Osteocyte (in vitro differentiated cells): ENCODE results near the gene ZNF318. TPM values are rescaled to one million over a fixed set of nuclear protein-coding genes. Genes with fewer than 3 reads are reported as not detected.

ENCODE experiments used
- DNase-seq: peaks from one replicate; pipeline ENCODE4 v3.0.0; 2021; ENCODE audit warnings: mixed read lengths; ENCODE audit not compliant: unreplicated experiment; ENCODE audit errors: extremely low spot score
- H3K27ac Mint-ChIP-seq: one replicate; pipeline ENCODE4 v1.8.0; 2021; ENCODE audit warnings: mild to moderate bottlenecking, mixed read lengths; ENCODE audit not compliant: unreplicated experiment
- H3K27me3 Mint-ChIP-seq: one replicate; pipeline ENCODE4 v1.8.0; 2021; ENCODE audit warnings: mixed read lengths; ENCODE audit not compliant: unreplicated experiment
- H3K36me3 Mint-ChIP-seq: one replicate; pipeline ENCODE4 v1.8.0; 2021; ENCODE audit warnings: mixed read lengths; ENCODE audit not compliant: unreplicated experiment
- H3K4me1 Mint-ChIP-seq: one replicate; pipeline ENCODE4 v1.8.0; 2021; ENCODE audit warnings: mixed read lengths; ENCODE audit not compliant: unreplicated experiment
- H3K4me3 Mint-ChIP-seq: one replicate; pipeline ENCODE4 v1.8.0; 2021; ENCODE audit warnings: mild to moderate bottlenecking, moderate library complexity, mixed read lengths; ENCODE audit not compliant: unreplicated experiment
- H3K9me3 Mint-ChIP-seq: one replicate; pipeline ENCODE4 v1.8.0; 2021; ENCODE audit warnings: mixed read lengths; ENCODE audit not compliant: unreplicated experiment
- CTCF ChIP-seq: fragments of 200-600 bp; sonication (generic); IDR thresholded peaks from 2 replicates; pipeline ENCODE4 v1.5.0; 2021; ENCODE audit warnings: antibody characterized with exemption, mild to moderate bottlenecking, moderate library complexity
- total RNA-seq: library from RNA; stranded (reverse); gene quantifications from 2 replicates; pipeline ENCODE4 v1.2.1, GENCODE V29; 2021

The ZNF318 gene
- total RNA-seq, 1 donor from 2014 or later: 25.1 TPM

GRCh38 chr6:43290905-43291355 lies 78.5 kb downstream of the ZNF318 start:
- H3K27ac Mint-ChIP-seq: no peak overlapping the region
- peaks cover 1% of the 10 kb centered on the region for H3K4me1 Mint-ChIP-seq
- no peaks in the 10 kb centered on the region for H3K9me3 Mint-ChIP-seq
- peaks cover 3% of the 10 kb centered on the region for H3K27me3 Mint-ChIP-seq
- DNase-seq: no peak
- H3K4me3 Mint-ChIP-seq: no peak overlapping the region
- H3K36me3 Mint-ChIP-seq: no peaks in the 10 kb centered on the region
- TF ChIP-seq CTCF: no peak

GRCh38 chr6:43290339-43290904 lies 79.0 kb downstream of the ZNF318 start:
- Mint-ChIP-seq H3K4me3 (no peak overlapping the region), H3K27ac (no peak overlapping the region), H3K9me3 (no peaks in the 10 kb centered on the region), H3K36me3 (no peaks in the 10 kb centered on the region), H3K27me3 (peaks cover 3% of the 10 kb centered on the region), H3K4me1 (peaks cover 1% of the 10 kb centered on the region)
- no peak for DNase-seq
- TF ChIP-seq CTCF: no peak

- no peaks in the 10 kb centered on the region for H3K36me3 Mint-ChIP-seq
- no peak for TF ChIP-seq CTCF
- H3K4me1 Mint-ChIP-seq: peaks cover 1% of the 10 kb centered on the region
- no peaks in the 10 kb centered on the region for H3K9me3 Mint-ChIP-seq
- H3K27me3 Mint-ChIP-seq: peaks cover 3% of the 10 kb centered on the region
- H3K27ac Mint-ChIP-seq: no peak overlapping the region
- H3K4me3 Mint-ChIP-seq: no peak overlapping the region
- no peak for DNase-seq
These were observed 81.4 kb downstream of the ZNF318 start for GRCh38 chr6:43287717-43288679.

GRCh38 chr6:43286980-43287716 lies 82.3 kb downstream of the ZNF318 start:
- Mint-ChIP-seq H3K27me3 (no peaks in the 10 kb centered on the region), H3K9me3 (no peaks in the 10 kb centered on the region), H3K4me3 (no peak overlapping the region), H3K4me1 (peaks cover 1% of the 10 kb centered on the region), H3K36me3 (no peaks in the 10 kb centered on the region), H3K27ac (no peak overlapping the region)
- no peak for TF ChIP-seq CTCF
- DNase-seq: no peak
